AG09309 (cell line): ENCODE results near the gene S100A11.
A peak's percentile ranks its signal among the peaks of the same experiment; 100 is the strongest.

ENCODE experiments used
- DNase-seq: peaks from one replicate; pipeline ENCODE4 v3.0.0-alpha.2; 2010; ENCODE audit warnings: low read depth
- H3K4me3 ChIP-seq: 2 replicates; pipeline ENCODE4 v1.5.1; 2011; ENCODE audit warnings: mild to moderate bottlenecking, low read depth, low read length, moderate library complexity; ENCODE audit not compliant: control insufficient read depth
- CTCF ChIP-seq: IDR thresholded peaks from 2 replicates; pipeline ENCODE4 v1.5.1; 2011; ENCODE audit warnings: mild to moderate bottlenecking, low read depth, low read length, inconsistent platforms; ENCODE audit not compliant: insufficient read depth, control insufficient read depth; ENCODE audit errors: missing control alignments

The S100A11 gene

GRCh38 chr1:152048416-152049009 is 11.7 kb upstream of the S100A11 start:
- TF ChIP-seq CTCF, result no peak
- H3K4me3 ChIP-seq, result peak overlapping the region; percentile 9
- no peak for DNase-seq

GRCh38 chr1:152047730-152048415 is 11.1 kb upstream of the S100A11 start:
- H3K4me3 ChIP-seq, result peak overlapping the region; percentile 34
- peak; percentile 70 for TF ChIP-seq CTCF
- DNase-seq, result peak; percentile 99

- DNase-seq, result no peak
- TF ChIP-seq CTCF, result no peak
- H3K4me3 ChIP-seq, result peak overlapping the region; percentile 34
Observed at GRCh38 chr1:152047413-152047729, 10.6 kb upstream of the S100A11 start.

GRCh38 chr1:152044386-152044785 is 7.6 kb upstream of the S100A11 start:
- H3K4me3 ChIP-seq, result no peak overlapping the region
- no peak for TF ChIP-seq CTCF
- no peak for DNase-seq

- DNase-seq, result no peak
- H3K4me3 ChIP-seq, result no peak overlapping the region
- no peak for TF ChIP-seq CTCF
Observed at GRCh38 chr1:152043870-152044269, 7.1 kb upstream of the S100A11 start.

GRCh38 chr1:152042030-152042429 is 5.2 kb upstream of the S100A11 start:
- no peak overlapping the region for H3K4me3 ChIP-seq
- TF ChIP-seq CTCF, result no peak
- no peak for DNase-seq

GRCh38 chr1:152039886-152040285 is 3.1 kb upstream of the S100A11 start:
- DNase-seq, result no peak
- TF ChIP-seq CTCF, result no peak
- no peak overlapping the region for H3K4me3 ChIP-seq
